GM06990 (cell line): ENCODE data around the gene ILRUN.

Experiments
- DNase-seq: peaks from one replicate; pipeline ENCODE4 v3.0.0-alpha.2; 2011; ENCODE audit not compliant: insufficient read length; ENCODE audit errors: extremely low read depth
- H3K27me3 ChIP-seq: replicated peaks from 2 replicates; pipeline ENCODE4 v1.6.0; 2011; ENCODE audit warnings: low read length; ENCODE audit not compliant: control insufficient read depth, insufficient read depth
- H3K36me3 ChIP-seq: 2 replicates; pipeline ENCODE4 v1.5.1; 2011; ENCODE audit warnings: low read length; ENCODE audit not compliant: control insufficient read depth, insufficient read depth
- H3K4me3 ChIP-seq: replicated peaks from 2 replicates; pipeline ENCODE4 v1.5.1; 2011; ENCODE audit warnings: low read depth, mild to moderate bottlenecking, control low read depth, low read length
- CTCF ChIP-seq: IDR thresholded peaks from 2 replicates; pipeline ENCODE4 v1.5.1; 2011; ENCODE audit warnings: low read length, control low read depth, mild to moderate bottlenecking, inconsistent platforms; ENCODE audit not compliant: insufficient read depth, poor library complexity, severe bottlenecking

Gene ILRUN

DNA sequence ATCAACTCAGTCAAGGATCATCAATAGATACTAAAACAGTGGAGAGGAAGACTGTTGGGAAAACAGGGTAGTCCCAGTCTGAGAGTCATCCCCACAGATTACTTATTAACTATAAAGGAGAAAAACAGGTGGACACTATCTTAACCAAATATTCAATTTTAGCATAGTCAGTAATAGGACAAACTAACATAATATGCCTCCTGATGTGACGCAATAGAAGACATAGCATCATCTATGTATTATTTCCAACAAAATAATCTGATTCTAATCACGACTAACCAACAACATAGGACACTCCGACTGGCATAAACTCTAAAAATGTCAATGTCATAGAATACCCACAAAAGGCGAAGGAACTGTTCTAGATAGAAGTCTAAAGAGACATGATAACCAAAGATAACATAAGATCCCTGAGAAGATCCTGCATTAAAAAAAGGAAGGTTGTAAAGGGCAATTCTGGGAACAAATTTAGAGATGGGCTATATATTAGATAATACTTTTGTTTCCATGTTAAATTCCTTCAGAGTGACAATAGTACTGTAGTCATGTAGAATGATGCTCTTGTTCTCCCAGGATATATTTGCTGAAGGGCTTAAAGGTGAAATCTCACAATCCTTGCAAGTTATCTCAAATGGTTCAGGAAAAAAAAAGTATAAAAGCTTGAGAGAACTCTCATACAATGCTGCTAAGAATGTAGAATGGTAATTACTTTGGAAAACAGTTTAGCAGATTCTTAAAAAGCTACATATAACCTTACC lies 28.9 kb downstream of the ILRUN start:
- Histone ChIP-seq H3K4me3 (no peak overlapping the region), H3K36me3 (no peaks in the 10 kb centered on the region; the same call in 1 of the 2 replicates), H3K27me3 (no peaks in the 10 kb centered on the region)
- TF ChIP-seq CTCF = no peak
- DNase-seq = no peak

- DNase-seq = no peak
- H3K4me3 ChIP-seq = no peak overlapping the region
- H3K27me3 ChIP-seq = no peaks in the 10 kb centered on the region
- H3K36me3 ChIP-seq = no peaks in the 10 kb centered on the region
- TF ChIP-seq CTCF = no peak
These were observed 31.5 kb downstream of the ILRUN start for GRCh38 chr6:34665019-34665418.

- Histone ChIP-seq H3K4me3 (no peak overlapping the region), H3K36me3 (no peaks in the 10 kb centered on the region), H3K27me3 (no peaks in the 10 kb centered on the region)
- TF ChIP-seq CTCF = no peak
- no peak for DNase-seq
These were observed 32.2 kb downstream of the ILRUN start for GRCh38 chr6:34664256-34664971.

DNA sequence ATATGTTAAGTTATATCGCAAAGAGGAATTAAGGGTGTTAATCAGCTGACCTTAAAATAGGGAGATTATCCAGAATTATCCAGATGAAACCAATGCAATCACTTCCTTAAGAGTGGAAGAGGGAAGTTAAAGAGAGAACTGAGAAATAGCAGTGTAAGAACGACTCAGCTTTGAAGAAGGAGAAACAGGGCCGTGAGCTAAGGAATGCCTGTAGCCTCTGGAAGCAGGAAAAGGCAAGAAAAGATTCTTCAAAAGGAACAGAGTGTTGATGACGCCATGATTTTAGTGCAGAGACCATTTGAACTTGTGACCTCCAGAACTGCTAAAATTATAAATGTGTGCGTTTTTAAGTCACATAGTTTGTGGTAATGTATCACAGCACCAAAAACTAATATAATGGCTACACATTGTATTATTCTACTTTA lies 32.7 kb downstream of the ILRUN start:
- Histone ChIP-seq H3K4me3 (no peak overlapping the region), H3K27me3 (no peaks in the 10 kb centered on the region), H3K36me3 (no peaks in the 10 kb centered on the region)
- no peak for TF ChIP-seq CTCF
- DNase-seq = no peak

GRCh38 chr6:34663371-34663770 lies 33.2 kb downstream of the ILRUN start:
- H3K4me3 ChIP-seq = no peak overlapping the region
- DNase-seq = no peak
- no peak for TF ChIP-seq CTCF
- H3K36me3 ChIP-seq = no peaks in the 10 kb centered on the region
- H3K27me3 ChIP-seq = no peaks in the 10 kb centered on the region
